ENCODE data around the gene KRTAP10-4.

The KRTAP10-4 gene

GRCh38 chr21:44619886-44620285 is 46.4 kb downstream of the KRTAP10-4 start:
- Histone ChIP-seq H3K4me2 (ENCODE audit: low read length) (no peak overlapping the region), H3K36me3 (ENCODE audit: insufficient read depth, low read length) (no peaks in the 10 kb centered on the region), H3K4me3 (ENCODE audit: low read length) (no peak overlapping the region), H3K4me1 (ENCODE audit: control insufficient read depth, insufficient read depth, low read length) (no peaks in the 10 kb centered on the region), H3K9me3 (replicated peaks; ENCODE audit: low read length) (peaks cover 6% of the 10 kb centered on the region), H3K27me3 (ENCODE audit: control insufficient read depth, insufficient read depth, low read length) (peaks cover 24% of the 10 kb centered on the region), H3K9ac (ENCODE audit: low read depth, low read length) (no peak overlapping the region)

- no peaks in the 10 kb centered on the region for H3K36me3 ChIP-seq (ENCODE audit: insufficient read depth, low read length)
- H3K4me1 ChIP-seq (ENCODE audit: control insufficient read depth, insufficient read depth, low read length) = no peaks in the 10 kb centered on the region
- no peak overlapping the region for H3K9ac ChIP-seq (ENCODE audit: low read depth, low read length)
- no peak overlapping the region for H3K4me3 ChIP-seq (ENCODE audit: low read length)
- peaks cover 13% of the 10 kb centered on the region for H3K27me3 ChIP-seq (ENCODE audit: control insufficient read depth, insufficient read depth, low read length)
- H3K9me3 ChIP-seq (replicated peaks; ENCODE audit: low read length) = peaks cover 6% of the 10 kb centered on the region
- no peak overlapping the region for H3K4me2 ChIP-seq (ENCODE audit: low read length)
These were observed 50.0 kb downstream of the KRTAP10-4 start for GRCh38 chr21:44623575-44623974.

Measured in skeletal muscle satellite cell (primary cell).